Gastrocnemius medialis (tissue), 4 donors: ENCODE results near the gene BRIP1.

Experiments
- CTCF ChIP-seq, 5 experiments: fragments of 450-650 bp in 3 of 5; fragments of 200-600 bp in 2 of 5; sonication (generic) in 2 of 5; IDR thresholded peaks in 4 of 5; conservative IDR thresholded peaks in 1 of 5; 1 replicate in 4 of 5; 2 replicates in 1 of 5; pipeline ENCODE4 v1.5.1; 2016 to 2019; ENCODE audit warnings: antibody characterized with exemption in 5 of 5, mild to moderate bottlenecking in 3 of 5, moderate library complexity in 3 of 5
- POLR2A ChIP-seq, 2 donors: fragments of 450-650 bp; IDR thresholded peaks; one replicate each; pipeline ENCODE4 v1.6.1; 2017; ENCODE audit warnings: antibody characterized with exemption in 2 of 2, mild to moderate bottlenecking in 2 of 2, moderate library complexity in 2 of 2

- TF ChIP-seq CTCF (IDR thresholded peaks at IDR 0.05 in 4 of 5, conservative IDR thresholded peaks at IDR 0.05 in 1 of 5) (no peak), POLR2A (IDR thresholded peaks at IDR 0.05) (no peak)
These were observed 77.2 kb downstream of the BRIP1 start for GRCh38 chr17:61786088-61786487.
